HCT116 (cell line): ENCODE measurements around the gene ATP13A2.

Experiments used
- ATF3 ChIP-seq: IDR thresholded peaks from 2 replicates; pipeline ENCODE4 v1.6.1; 2012
- CTCF ChIP-seq, 3 experiments: fragments of 200-600 bp in 1 of 3; sonication (generic) in 1 of 3; IDR thresholded peaks in 2 of 3; conservative IDR thresholded peaks in 1 of 3; 2 replicates each; pipeline ENCODE4 v1.5.1; 2012 to 2017; ENCODE audit warnings: low read depth in 2 of 3, low read length in 2 of 3, antibody characterized with exemption in 1 of 3, borderline replicate concordance in 1 of 3, control low read depth in 1 of 3, mild to moderate bottlenecking in 1 of 3, mixed read lengths in 1 of 3, mixed run types in 1 of 3, moderate library complexity in 1 of 3; ENCODE audit not compliant: insufficient read depth in 1 of 3
- EZH2 ChIP-seq: fragments of 200-600 bp; sonication (generic); IDR thresholded peaks from 2 replicates; pipeline ENCODE4 v1.6.1; 2017; ENCODE audit warnings: antibody characterized with exemption, mixed run types
- EZH2phosphoT487 ChIP-seq: fragments of 200-600 bp; IDR thresholded peaks from 2 replicates; pipeline ENCODE4 v1.6.1; 2018; ENCODE audit warnings: antibody characterized with exemption, borderline replicate concordance
- FOSL1 ChIP-seq: IDR thresholded peaks from 2 replicates; pipeline ENCODE4 v1.6.1; 2012; ENCODE audit warnings: low read depth
- JUND ChIP-seq: IDR thresholded peaks from 2 replicates; pipeline ENCODE4 v1.6.1; 2012
- MAX ChIP-seq: IDR thresholded peaks from 2 replicates; pipeline ENCODE4 v1.6.1; 2012
- POLR2A ChIP-seq: IDR thresholded peaks from 2 replicates; pipeline ENCODE4 v1.7.0; 2011; ENCODE audit warnings: borderline replicate concordance; ENCODE audit not compliant: insufficient read depth, insufficient read length; ENCODE audit errors: extremely low read depth
- POLR2AphosphoS5 ChIP-seq: IDR thresholded peaks from 2 replicates; pipeline ENCODE4 v1.6.1; 2011; ENCODE audit warnings: mild to moderate bottlenecking, low read depth, low read length, moderate library complexity
- REST ChIP-seq: IDR thresholded peaks from 2 replicates; pipeline ENCODE4 v1.6.1; 2012; ENCODE audit warnings: low read depth
- SRF ChIP-seq: IDR thresholded peaks from 2 replicates; pipeline ENCODE4 v1.6.1; 2012; ENCODE audit warnings: low read depth
- ZBTB33 ChIP-seq: IDR thresholded peaks from 2 replicates; pipeline ENCODE4 v1.6.1; 2011; ENCODE audit warnings: mild to moderate bottlenecking, low read length, moderate library complexity; ENCODE audit not compliant: insufficient replicate concordance; ENCODE audit errors: extremely low read depth

GRCh38 chr1:17009706-17010105 lies 2.0 kb downstream of the ATP13A2 start:
- TF ChIP-seq CTCF (IDR thresholded peaks at IDR 0.05 in 2 of 3, conservative IDR thresholded peaks at IDR 0.05 in 1 of 3; ENCODE audit: borderline replicate concordance in 1 of 3, insufficient read depth in 1 of 3, low read depth in 2 of 3, low read length in 2 of 3) (no peak), POLR2A (no peak), ZBTB33 (no peak), EZH2 (no peak), SRF (no peak), POLR2AphosphoS5 (no peak), JUND (no peak), ATF3 (no peak), REST (no peak), EZH2phosphoT487 (no peak), MAX (no peak), FOSL1 (no peak)
